CD4-positive, alpha-beta T cell treated with Interferon gamma for 1 hour (primary cell): ENCODE measurements around the gene UBE3A.
A peak's percentile ranks its signal among the peaks of the same experiment; 100 is the strongest.
"Not testable (repeated sequence)": the region's sequence is repeated elsewhere in the genome, so short reads cannot be mapped to it uniquely, and the experiment has no call there.

ENCODE experiments used
- DNase-seq: peaks from one replicate; pipeline ENCODE4 v3.0.0-alpha.2; 2020

Gene UBE3A

DNA sequence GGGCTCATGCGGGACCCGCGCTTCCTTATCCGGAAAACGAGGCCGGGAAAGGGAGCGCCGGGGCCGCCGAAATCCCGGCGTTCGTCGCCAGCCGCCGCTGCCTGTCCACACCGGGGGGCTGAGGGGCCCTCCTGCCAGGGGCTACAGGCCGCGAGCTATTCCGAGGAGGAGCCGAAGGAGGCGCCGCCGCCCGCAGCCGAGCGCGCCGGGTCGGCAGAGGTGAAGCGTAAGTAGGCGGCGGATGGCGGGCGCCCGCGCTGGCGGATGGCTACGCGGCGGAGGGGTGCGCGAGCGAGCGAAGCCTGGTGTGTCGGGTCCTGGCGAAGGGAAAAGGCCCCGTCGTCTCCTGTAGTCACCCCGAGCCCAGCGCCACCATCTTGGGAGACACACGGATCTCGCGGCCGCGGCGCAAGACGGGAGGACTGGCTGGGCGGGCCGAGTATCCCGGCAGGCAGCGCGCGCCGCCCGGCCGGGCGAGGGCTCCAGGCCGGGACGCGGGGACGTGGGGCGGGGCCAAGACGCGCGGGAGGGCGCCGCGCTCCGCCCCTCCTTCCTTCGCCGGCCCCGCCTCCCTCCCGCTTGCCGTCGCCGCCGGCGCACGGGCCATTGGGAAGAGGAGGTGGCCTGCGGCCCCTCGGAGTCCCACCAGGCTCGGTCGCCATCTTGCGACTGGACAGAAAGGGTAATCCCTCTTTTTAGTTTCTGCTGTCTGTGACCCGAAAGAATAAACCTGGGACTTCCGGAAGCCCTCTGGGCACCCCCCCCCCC, at the start of gene UBE3A:
UBE3A (minus strand) TSS at position 424 of the 768 bp plus-strand sequence. CDS start 29,917 bp downstream, outside the sequence.
- peak; percentile 88 for DNase-seq

DNA sequence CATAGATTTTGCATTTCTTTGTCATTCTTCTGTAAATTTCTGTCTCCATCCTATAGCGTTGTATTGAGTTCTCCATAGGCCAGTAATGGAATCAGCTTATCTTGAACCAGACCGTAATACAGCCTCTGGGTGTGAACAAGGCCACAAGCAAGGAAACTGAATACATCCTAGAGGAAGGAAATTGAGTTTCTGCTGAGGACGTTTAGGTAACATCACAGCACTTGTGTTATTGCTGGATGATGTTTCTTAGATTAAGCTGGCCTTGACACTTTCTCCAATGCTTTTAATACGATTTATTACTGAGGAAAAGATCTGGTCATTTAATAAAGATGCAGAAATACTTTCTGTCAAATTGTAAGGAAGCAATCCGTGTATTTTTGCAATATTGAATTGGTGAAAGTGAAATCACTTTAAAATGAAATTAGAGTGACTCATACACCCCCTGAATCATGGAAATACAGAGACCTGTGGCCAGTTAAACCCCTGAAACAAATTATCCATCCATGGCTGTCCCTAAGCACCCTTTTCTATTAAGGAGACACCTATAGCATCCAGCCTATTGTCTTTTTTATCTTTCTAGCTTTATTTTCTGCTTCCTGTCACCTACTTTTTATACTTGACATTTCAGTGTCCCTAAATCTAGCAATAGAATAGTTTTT, 48.5 kb upstream of the UBE3A start:
- DNase-seq = no peak

DNA sequence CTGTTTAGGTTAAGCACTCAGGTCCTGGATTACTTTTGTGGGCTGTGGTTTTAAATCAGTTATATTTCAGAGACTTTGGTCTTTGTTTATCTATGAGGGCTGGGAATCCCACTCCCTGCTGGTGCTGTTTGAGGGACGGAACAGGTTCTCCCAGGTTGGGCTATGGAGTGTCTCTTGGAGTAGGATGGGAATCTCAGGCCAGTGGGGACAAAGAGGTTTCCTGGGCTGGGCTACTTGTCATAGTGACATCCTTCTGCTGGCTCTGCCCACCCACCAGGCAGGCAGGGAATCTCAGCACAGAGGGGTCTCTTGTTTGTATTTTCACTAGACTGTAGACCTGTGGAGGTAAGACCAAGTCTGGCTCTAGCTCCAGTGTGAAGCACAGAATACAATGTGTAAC, 47.2 kb upstream of the UBE3A start:
- DNase-seq = no peak

DNA sequence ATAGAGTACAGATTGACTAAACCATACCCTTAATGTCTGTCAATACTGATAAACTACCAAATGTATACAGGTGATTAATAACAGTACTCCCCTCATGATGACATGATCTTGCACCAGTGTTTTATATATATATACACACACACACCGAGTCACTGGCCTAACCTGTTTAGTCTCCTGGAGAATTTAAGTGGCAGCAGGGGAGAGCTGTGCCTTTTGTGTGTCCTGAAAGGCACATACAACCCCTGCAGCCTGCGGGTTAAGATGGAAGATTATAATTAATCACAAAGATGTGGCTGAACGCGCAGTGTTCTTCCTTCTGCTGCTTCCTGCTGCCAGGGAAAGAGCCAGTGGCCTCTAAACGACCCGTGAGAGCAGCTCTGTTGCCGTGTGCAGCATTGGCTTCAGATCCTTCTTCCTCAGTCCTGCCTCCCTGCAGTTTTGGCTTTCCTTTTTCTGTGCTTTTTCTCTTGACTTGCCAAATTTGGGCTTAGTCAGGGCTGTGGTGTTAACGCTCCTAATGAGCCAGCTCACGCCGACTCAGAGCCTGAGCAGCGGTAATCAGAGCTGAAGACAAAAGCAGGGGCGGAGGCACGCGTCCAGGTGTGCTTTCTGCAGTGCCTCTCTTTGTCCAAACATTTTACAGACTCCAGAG, 42.5 kb upstream of the UBE3A start:
- no peak for DNase-seq

DNA sequence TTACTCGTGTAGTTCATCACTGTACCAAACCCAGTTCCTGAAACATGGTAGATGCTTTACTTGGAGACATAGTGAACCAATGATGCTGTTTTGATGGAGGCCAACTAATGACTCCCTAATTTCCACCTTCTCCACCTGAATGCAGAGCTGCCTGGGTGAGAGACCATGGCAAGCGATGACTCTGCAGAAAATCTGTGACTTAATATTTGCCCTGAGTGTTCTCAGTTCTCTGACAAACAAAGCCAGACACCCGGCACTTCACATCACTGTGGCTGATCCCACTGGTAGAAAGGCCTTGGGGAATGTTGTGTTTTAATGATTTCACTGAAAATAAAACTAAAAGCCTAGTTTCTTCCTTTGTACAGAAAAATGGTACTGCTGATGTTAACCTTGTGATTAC, 39.5 kb upstream of the UBE3A start:
- no peak for DNase-seq

DNA sequence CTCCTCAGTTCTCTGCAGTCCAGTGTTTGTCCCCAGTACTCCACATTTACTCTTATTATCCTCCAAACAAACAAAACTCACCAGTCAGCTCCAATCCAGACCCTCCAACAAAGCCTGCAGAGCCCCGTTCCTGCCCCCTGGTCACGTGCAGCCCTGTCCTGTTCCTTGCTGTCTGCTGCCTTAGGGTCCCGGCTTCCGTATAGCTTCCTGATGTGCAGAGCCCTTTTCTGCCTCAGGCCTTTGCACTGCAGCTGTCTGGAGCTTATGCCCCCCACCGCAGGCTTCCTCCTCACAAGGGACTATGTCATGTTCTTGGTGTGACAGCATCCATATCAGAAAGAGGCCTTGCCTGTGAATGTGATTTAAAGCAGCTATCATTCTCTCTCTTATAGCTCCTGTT, 39.0 kb upstream of the UBE3A start:
- no peak for DNase-seq

DNA sequence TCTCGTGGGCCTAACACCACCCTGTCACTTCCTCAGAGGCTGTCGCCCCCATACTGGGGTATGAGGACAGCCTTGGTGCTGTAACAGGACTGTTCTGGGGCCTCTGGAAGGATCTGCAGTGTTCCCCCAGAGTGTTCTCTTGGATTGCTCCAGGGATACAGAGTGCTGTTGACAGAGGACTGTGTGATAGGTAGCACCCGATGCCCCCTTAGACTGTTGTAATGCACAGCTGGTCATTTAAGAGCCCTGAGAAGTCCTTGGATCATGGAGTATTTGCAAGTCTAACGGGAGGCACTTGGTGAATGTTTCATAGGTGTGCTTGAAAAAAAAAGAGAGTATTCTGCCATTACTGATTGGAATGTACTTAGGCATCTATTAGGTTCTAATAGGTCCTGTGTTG, 35.4 kb upstream of the UBE3A start:
- no peak for DNase-seq

DNA sequence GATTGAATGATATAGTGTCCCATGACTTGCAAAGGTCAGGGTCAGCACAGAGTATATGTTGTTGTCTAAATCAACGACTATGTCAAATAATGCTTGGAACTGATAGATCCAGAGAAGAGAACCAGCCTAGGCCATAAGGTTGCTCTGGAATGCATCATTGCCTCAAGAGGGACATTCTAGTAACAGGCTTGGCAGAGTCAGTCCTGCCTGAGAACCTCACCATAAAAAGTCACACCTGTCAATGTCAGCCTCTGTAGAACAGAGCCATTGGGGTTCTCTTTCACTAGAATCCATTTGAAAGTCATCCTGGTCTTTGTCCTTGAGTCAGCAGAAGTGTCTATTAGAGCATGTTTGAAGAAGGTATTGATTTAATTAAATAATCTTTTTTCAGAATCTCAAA, 31.4 kb upstream of the UBE3A start:
- DNase-seq = no peak

DNA sequence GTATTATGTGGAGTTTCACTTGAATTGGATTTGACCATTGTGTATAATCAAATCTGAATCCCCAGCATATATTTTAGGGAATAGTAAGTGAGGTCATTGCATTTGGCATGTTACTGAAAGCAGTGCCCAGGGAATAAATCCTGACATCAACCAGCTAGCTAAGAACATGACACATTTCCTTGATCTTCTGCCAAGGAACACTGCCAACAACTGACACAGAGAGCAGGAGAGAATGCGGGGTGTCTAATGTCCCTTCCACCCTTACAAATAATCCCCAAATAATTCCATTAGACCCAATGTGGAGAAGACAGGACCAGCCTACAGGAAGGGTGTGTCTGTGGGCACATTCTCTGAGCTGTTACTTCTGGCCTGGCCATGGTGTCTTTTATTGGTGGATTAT, 30.6 kb upstream of the UBE3A start:
- no peak for DNase-seq

DNA sequence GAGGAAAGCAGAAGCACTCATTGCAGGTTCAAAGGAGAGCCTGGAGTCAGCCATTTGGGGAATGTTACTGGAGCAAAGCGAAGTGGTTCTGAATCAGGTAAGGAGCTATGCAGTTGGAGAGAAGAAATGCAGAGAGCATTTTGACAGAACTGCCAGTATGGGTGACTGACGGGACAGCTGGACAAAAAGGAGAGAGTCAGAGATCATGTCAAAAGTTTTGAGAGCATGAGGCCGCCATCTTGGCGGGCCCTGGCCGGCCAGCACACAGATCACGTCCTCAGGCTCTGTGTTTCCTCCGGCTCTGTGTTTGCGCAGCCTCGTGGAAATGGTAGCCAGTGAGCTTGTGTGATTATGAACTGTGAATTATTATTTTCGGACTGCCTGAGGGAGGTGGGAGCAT, 29.8 kb upstream of the UBE3A start:
- no peak for DNase-seq

DNA sequence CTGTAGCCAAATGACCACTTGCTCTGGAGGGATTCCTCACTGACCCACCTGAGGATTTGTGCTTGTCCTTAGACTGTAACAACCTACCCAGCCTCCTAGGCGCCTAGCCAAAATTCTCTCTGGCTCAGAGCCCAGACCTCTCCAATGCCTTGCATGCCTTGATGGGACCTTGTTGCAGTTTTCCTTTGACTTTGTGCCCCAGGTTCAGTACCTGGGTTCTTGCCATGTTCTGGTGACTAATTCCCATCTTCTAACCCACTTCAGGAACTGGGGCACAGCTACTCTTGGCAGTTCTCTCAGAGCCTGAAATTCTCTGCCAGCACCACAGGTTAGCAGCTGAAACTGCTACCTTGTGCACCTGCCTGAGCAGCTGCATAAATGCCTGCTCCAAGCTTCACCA, 27.0 kb upstream of the UBE3A start:
- DNase-seq = no peak

DNA sequence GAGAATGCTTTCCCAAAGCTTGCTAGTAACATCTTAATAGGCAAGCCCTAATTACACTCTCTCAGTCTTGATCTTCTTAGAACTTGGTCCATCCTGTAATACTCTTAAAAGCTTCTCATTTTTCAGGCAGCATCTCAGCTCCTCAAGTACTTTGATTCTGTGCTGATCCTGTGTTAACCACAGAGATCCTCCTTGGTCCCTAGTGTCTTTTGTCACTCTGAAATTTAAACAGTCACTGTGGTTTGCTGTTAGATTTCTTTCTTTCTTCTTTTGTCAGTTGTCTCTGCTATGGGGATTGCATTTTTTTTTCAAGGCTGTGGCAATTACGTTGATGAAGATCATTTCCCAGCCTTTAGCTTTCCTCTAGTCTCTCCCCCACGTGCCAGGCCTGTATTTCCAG, 26.0 kb upstream of the UBE3A start:
- no peak for DNase-seq

DNA sequence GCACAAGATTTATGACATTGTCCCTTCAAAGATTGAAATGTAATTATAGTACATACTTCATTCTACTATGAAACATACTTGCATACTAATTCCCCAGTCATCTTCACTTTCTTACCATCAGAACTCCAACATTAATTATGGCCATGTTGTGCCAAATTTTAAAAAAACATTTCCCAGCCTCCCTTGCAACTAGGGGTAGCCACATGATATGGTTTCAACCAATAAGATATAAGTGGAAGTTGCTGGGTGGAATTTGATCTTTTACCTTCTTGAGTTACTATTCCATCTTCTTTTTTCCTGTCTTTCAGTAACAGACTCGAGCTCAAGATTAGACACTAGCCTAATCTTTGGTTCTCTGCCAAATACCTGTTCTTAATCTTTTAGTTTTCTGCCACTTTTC, 25.6 kb upstream of the UBE3A start:
- no peak for DNase-seq

DNA sequence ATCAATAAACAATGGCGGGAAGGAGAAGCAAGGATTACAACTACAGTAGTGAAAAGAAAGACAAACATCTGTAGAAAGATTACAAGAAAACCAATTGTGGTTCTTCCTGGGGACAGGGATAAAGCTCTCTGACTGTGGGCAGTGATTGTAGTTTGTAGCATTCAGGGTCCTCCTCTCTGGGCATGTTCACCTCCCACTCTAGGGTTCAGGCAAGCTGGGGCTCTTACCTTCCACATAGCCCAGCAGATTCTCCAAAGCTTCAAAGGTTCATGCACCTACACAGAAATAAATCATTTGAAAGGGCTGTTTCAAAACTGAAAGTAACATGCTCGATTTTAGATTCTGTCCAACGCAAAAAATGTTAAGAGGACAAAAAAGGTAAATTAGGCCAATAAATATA, 17.4 kb upstream of the UBE3A start:
- no peak for DNase-seq

DNA sequence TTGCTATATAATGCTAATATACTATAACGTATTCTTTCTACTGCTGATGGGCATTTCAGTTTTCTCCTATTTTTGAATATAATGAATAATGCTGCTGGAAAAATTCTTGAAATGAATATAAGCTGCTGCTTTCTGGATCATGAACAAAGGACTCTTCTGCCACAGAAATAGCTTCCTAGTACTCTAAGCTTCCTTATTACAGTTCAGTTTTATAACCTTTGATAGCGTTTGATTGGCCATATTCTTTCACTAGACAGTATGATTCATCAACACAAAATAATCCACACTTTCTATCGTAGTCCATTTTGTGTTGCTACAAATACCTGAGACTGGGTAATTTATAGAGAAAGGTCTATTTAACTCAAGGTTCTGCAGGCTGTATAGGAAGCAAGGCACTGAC, 16.4 kb upstream of the UBE3A start:
- no peak for DNase-seq

DNA sequence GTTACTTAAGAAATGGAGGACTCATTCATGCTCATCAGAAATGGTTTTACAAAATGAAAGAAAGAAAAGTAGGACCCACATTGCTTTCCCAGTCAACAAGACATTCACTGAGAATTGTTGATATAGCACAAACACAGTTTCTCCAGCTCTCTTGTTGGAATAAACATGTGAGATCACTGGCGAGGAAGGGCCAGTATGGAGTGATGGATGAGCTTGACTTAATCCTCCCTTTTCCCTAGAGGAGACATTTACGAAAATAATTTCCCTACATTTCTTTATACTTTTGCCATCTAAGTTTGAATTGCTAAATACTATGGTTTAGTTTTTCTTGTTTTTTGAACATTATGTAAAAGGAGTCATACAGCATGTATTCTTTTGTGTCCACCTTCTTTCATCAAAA, 15.9 kb upstream of the UBE3A start:
- no peak for DNase-seq

DNA sequence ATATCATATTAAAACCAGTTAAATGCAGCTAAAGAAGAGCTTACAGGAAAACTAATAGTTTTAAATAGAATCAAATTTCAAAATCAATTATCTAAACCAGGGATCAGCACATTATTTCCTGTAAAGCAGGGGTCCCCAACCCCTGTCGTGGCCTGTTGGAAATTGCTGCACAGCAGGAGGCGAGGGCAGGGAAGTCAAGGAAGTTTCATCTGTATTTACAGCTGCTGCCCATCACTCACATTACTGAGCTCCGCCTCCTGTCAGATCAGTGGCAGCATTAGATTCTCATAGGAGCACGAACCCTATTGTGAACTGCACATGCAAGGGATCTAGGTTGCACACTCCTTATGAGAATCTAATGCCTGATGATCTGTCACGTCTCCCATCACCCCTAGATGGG, 14.4 kb upstream of the UBE3A start:
- not testable (repeated sequence) for DNase-seq

DNA sequence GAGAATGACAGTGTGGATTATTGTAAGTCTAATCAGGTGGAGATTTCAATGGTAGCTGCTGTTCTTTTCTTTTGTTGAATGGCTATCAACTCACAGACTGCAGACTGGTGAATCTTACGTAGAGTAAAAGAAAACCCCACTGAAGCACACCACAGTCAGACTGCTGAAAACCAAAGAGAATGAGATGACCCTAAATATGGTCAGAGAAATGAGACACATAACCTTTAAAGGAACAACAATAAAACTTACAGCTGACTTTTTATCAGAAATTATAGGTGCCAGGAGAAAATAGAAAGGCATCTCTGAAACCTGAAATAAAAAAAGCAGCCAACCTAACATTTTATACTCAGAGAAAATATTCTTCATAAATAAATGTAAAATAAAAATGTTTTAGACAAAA, 12.7 kb upstream of the UBE3A start:
- no peak for DNase-seq

DNA sequence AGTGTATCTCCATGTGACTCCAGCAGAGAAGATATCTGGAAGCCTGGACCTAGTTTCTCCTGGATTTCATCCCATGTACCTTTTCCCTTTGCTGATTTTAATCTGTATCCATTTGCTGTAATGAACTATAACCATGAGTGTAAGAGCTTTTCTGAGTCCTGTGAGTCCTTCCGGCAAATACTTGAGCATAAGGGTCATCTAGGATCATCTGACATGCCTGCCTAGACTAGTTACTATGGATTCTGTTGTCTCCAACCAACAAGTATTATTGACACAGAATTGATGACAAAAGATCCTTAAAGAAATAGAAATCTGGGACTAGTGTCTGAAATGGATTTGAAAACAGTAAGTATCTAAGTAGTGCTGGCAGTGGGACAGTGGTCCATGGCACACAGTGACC, 11.3 kb upstream of the UBE3A start:
- DNase-seq = no peak

DNA sequence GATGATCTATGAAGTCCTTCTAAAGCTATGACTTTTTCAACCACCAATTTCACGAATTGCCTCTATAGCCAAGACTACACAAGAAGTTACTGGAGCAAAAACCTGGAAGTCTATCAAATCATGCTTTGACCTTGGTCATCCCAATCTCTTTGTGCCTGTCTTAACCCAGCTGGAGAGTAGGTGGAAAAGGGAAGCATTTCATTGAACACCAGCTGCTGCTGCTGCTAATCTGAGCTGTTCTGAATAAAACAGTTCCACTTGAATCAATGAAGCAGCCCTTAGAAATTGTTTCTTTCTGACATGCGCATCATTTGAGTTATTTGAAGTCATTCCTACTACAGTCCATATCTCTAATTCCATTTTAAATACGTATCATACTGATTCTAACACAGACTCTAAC, 7.3 kb upstream of the UBE3A start:
- DNase-seq = no peak

DNA sequence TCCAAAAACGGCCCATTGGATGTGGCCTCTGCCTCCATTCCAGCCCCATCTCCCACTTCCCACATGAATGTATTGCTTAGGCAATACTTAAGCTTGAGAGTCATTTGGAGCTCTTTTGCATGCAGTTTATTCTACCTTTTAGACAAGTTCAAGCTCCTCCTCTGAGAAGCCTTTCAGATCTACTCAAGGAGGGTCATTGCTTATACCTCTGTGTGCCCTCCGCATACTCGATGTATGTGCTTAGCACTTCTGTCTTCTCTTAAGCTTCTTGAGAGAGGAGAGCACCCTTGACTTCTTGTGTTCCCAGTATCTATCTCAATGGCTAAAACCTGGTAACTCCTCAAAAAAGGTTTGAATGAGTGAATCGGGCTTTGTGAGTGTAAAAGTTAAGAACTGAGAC, 6.6 kb upstream of the UBE3A start:
- DNase-seq = no peak

DNA sequence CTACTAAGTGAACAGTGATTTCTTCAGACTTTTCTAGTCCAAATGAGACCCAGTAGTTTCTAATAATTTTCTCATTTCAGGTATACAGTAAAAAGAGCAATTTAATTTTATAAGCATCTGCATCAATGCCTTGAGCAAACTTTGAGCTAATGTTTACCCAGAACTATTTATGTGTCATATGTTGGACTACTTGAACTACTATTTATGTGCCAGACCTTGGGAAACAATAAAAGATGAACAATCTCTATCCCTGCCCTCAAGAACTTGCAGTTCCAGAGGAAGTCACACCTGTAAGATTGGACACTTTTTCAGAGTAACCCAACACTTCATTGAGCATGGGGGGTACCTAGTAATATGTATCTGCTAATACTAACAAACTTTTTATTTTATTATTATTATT, 2.3 kb upstream of the UBE3A start:
- no peak for DNase-seq

DNA sequence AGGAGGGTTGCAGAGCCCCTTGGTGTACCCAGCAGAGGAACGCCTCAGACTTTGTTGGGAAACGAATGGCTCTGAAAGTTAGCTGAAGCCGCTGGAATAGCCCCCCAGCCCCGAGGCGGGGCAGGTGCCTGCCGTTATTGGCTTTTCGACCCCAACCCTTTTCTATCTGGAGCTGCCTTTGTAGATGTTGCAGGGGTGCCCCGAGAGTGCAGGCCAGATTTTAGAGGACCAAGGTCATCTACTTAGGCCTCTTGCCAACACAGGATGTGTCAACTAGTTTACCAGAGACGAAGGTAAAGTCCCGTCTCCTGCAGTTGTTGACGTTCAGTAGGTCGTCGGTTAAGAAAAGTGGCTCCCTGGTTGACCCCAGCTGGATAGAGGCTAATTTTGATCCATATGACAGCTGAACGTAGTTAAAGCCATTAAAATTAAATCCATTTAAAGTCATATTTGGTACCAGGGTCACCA, 579 bp upstream of the UBE3A start:
- DNase-seq = no peak
